ENCODE data around the gene ZNF628. TPM values are rescaled to one million over a fixed set of nuclear protein-coding genes. Genes with fewer than 3 reads are reported as not detected.

The ZNF628 gene
- total RNA-seq, 1 donor from 2014 or later = 10.0 TPM

GRCh38 chr19:55481148-55481793, 4.9 kb downstream of the ZNF628 start:
- intact Hi-C loops (cut with micrococcal nuclease) = no loop called here
- Mint-ChIP-seq H3K9me3 (no peaks in the 10 kb centered on the region), H3K4me3 (no peak overlapping the region)

GRCh38 chr19:55481794-55482155, 5.4 kb downstream of the ZNF628 start:
- intact Hi-C loops (cut with micrococcal nuclease) = no loop called here
- no peak overlapping the region for H3K4me3 Mint-ChIP-seq
- no peak overlapping the region for H3K27ac Mint-ChIP-seq
- DNase-seq = no peak
- H3K9me3 Mint-ChIP-seq = no peaks in the 10 kb centered on the region
- peaks cover 20% of the 10 kb centered on the region for H3K4me1 Mint-ChIP-seq
- peaks cover 6% of the 10 kb centered on the region for H3K36me3 Mint-ChIP-seq (ENCODE audit: low read depth)
- no peaks in the 10 kb centered on the region for H3K27me3 Mint-ChIP-seq

More at GRCh38 chr19:55481148-55481793, 4.9 kb downstream of the ZNF628 start:
- Mint-ChIP-seq H3K36me3 (ENCODE audit: low read depth) (peaks cover 6% of the 10 kb centered on the region), H3K4me1 (peaks cover 20% of the 10 kb centered on the region), H3K27ac (no peak overlapping the region), H3K27me3 (no peaks in the 10 kb centered on the region)
- DNase-seq = no peak

GRCh38 chr19:55482156-55482961, 5.9 kb downstream of the ZNF628 start:
- DNase-seq = no peak
- no peaks in the 10 kb centered on the region for H3K27me3 Mint-ChIP-seq
- peaks cover 21% of the 10 kb centered on the region for H3K4me1 Mint-ChIP-seq
- H3K36me3 Mint-ChIP-seq (ENCODE audit: low read depth) = peaks cover 6% of the 10 kb centered on the region
- H3K9me3 Mint-ChIP-seq = no peaks in the 10 kb centered on the region
- H3K27ac Mint-ChIP-seq = no peak overlapping the region
- intact Hi-C loops (cut with micrococcal nuclease) = no loop called here
- H3K4me3 Mint-ChIP-seq = no peak overlapping the region

GRCh38 chr19:55482967-55483705, 6.7 kb downstream of the ZNF628 start:
- intact Hi-C loops (cut with micrococcal nuclease) = no loop called here
- no peak overlapping the region for H3K4me3 Mint-ChIP-seq
- no peak overlapping the region for H3K27ac Mint-ChIP-seq
- DNase-seq = no peak
- no peaks in the 10 kb centered on the region for H3K9me3 Mint-ChIP-seq
- H3K4me1 Mint-ChIP-seq = peaks cover 19% of the 10 kb centered on the region
- peaks cover 6% of the 10 kb centered on the region for H3K36me3 Mint-ChIP-seq (ENCODE audit: low read depth)
- H3K27me3 Mint-ChIP-seq = no peaks in the 10 kb centered on the region

- Mint-ChIP-seq H3K27ac (peak overlapping the region; percentile 48), H3K27me3 (no peaks in the 10 kb centered on the region), H3K4me3 (peak overlapping the region; percentile 82), H3K36me3 (ENCODE audit: low read depth) (peaks cover 6% of the 10 kb centered on the region), H3K4me1 (peaks cover 11% of the 10 kb centered on the region), H3K9me3 (no peaks in the 10 kb centered on the region)
- no peak for DNase-seq
- intact Hi-C loops (cut with micrococcal nuclease) = no loop called here
These were observed 7.5 kb downstream of the ZNF628 start for GRCh38 chr19:55483706-55484592.

GRCh38 chr19:55484593-55485438, 8.4 kb downstream of the ZNF628 start, which contains the start of gene NAT14:
NAT14 (plus strand) TSS chr19:55485188; CDS start chr19:55485709, 521 bp downstream.
- H3K36me3 Mint-ChIP-seq (ENCODE audit: low read depth) = peaks cover 4% of the 10 kb centered on the region
- no peaks in the 10 kb centered on the region for H3K9me3 Mint-ChIP-seq
- H3K4me1 Mint-ChIP-seq = peaks cover 8% of the 10 kb centered on the region
- intact Hi-C loops (cut with micrococcal nuclease) = loop anchor here (1.0 kb wide), 1 partner anchor 9 kb away; the partner anchor contains the start of gene ZNF628
- H3K4me3 Mint-ChIP-seq = peak within 1 kb of the TSS; percentile 82
- no peaks in the 10 kb centered on the region for H3K27me3 Mint-ChIP-seq
- H3K27ac Mint-ChIP-seq = peak within 1 kb of the TSS; percentile 79
- peak; percentile 93 for DNase-seq

GRCh38 chr19:55485439-55486011, 9.1 kb downstream of the ZNF628 start:
- Mint-ChIP-seq H3K4me3 (peak overlapping the region; percentile 82), H3K36me3 (ENCODE audit: low read depth) (peaks cover 3% of the 10 kb centered on the region), H3K27ac (peak overlapping the region; percentile 79), H3K9me3 (no peaks in the 10 kb centered on the region), H3K4me1 (peaks cover 8% of the 10 kb centered on the region), H3K27me3 (no peaks in the 10 kb centered on the region)
- intact Hi-C loops (cut with micrococcal nuclease) = loop anchor here (1.0 kb wide), 1 partner anchor 9 kb away; the partner anchor contains the start of gene ZNF628
- DNase-seq = no peak

GRCh38 chr19:55486043-55486970, 9.9 kb downstream of the ZNF628 start:
- Mint-ChIP-seq H3K4me3 (peak overlapping the region; percentile 82), H3K36me3 (ENCODE audit: low read depth) (peaks cover 3% of the 10 kb centered on the region), H3K27ac (peak overlapping the region; percentile 79), H3K4me1 (peaks cover 8% of the 10 kb centered on the region), H3K9me3 (no peaks in the 10 kb centered on the region), H3K27me3 (no peaks in the 10 kb centered on the region)
- intact Hi-C loops (cut with micrococcal nuclease) = no loop called here
- DNase-seq = no peak

- peaks cover 3% of the 10 kb centered on the region for H3K36me3 Mint-ChIP-seq (ENCODE audit: low read depth)
- peaks cover 8% of the 10 kb centered on the region for H3K4me1 Mint-ChIP-seq
- intact Hi-C loops (cut with micrococcal nuclease) = no loop called here
- H3K4me3 Mint-ChIP-seq = peak overlapping the region; percentile 24
- no peaks in the 10 kb centered on the region for H3K9me3 Mint-ChIP-seq
- no peak for DNase-seq
- peaks cover 3% of the 10 kb centered on the region for H3K27me3 Mint-ChIP-seq
- H3K27ac Mint-ChIP-seq = peak overlapping the region; percentile 74
These were observed 10.8 kb downstream of the ZNF628 start for GRCh38 chr19:55486971-55487923.

- no peak for DNase-seq
- no peaks in the 10 kb centered on the region for H3K9me3 Mint-ChIP-seq
- H3K27ac Mint-ChIP-seq = peak within 1 kb of the TSS; percentile 74
- intact Hi-C loops (cut with micrococcal nuclease) = no loop called here
- H3K36me3 Mint-ChIP-seq (ENCODE audit: low read depth) = peaks cover 3% of the 10 kb centered on the region
- H3K4me1 Mint-ChIP-seq = peaks cover 8% of the 10 kb centered on the region
- peaks cover 3% of the 10 kb centered on the region for H3K27me3 Mint-ChIP-seq
- peak within 1 kb of the TSS; percentile 24 for H3K4me3 Mint-ChIP-seq
These were observed 11.7 kb downstream of the ZNF628 start, which contains the start of gene SSC5D for GRCh38 chr19:55487924-55488687. SSC5D (plus strand) TSS chr19:55488436; CDS start chr19:55488590, 154 bp downstream.

All from activated CD4-positive, alpha-beta T cell treated with anti-CD3 and anti-CD28 coated beads, Interleukin-2, amount 10 ng/mL, durations not matched to agents 24 days and 14 days (primary cell).